Nucleus accumbens (tissue), 56 donors: ENCODE data around the gene ABCA10.
"Not testable (repeated sequence)": the region's sequence is repeated elsewhere in the genome, so short reads cannot be mapped to it uniquely, and the experiment has no call there.

ENCODE experiments used
- DNase-seq, 56 donors: peaks; one replicate each; lab custom pipeline; 2025; lab: John Stamatoyannopoulos, UW

Gene ABCA10

GRCh38 chr17:69168642-69169041 lies 60.0 kb downstream of the ABCA10 start:
- not testable (repeated sequence) for DNase-seq

- no peak for DNase-seq
Measured at GRCh38 chr17:69166957-69167356, 61.7 kb downstream of the ABCA10 start.

- DNase-seq: no peak
Measured at GRCh38 chr17:69164206-69164605, 64.4 kb downstream of the ABCA10 start.

DNA sequence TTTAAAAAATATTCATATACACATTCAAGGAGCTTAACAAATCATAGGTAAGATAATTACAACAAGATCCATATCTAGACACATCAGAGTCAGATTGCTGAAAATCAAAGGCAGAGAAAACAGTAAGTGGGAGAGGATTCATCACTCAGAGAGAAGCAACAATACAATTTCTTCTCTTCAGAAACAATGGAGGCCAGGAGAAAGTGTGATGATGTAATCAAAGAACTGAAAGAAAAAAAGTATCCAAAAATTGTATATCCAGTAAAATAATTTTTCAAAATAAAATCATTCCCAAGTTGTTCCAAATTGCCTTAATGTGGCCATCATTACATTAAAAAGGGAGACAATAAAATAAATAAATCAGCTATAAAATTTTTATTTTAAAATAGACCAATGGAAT lies 69.2 kb downstream of the ABCA10 start:
- no peak for DNase-seq

DNA sequence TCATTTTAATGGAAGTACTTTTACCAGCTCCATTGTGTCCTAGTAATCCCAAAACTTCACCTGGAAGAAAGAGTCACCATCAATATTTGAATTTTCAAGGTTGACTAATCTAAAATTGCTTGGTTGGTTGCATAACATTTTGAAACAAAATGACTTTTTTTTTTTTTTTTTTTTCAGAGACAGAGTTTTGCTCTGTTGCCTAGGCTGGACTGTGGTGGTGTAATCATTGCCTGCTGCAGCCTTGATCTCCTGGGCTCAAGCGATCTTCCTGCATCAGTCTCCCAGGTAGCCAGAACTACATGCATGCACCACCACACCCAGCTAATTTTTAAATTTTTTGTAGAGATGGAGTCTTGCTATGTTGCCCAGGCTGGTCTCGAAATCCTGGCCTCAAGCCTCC lies 74.4 kb downstream of the ABCA10 start:
- no peak for DNase-seq

DNA sequence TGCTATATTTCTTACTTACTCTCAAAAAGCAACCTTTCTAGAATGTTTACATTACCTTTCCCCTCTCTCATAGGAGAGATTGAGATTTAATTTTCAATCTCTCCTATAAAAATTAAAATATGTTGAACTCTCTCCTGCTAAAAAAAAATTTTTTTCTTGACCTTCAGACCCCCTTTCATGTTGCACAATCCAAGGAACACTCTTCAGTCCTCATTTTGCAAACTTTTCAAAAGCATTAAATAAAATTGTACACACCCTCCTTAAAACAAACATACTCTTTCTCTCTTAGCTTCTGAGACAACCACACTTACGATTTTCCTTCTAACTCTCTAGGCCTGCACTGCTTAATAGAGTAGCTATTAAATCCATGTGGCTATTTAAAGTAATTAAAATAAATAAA lies 78.3 kb downstream of the ABCA10 start:
- no peak for DNase-seq

DNA sequence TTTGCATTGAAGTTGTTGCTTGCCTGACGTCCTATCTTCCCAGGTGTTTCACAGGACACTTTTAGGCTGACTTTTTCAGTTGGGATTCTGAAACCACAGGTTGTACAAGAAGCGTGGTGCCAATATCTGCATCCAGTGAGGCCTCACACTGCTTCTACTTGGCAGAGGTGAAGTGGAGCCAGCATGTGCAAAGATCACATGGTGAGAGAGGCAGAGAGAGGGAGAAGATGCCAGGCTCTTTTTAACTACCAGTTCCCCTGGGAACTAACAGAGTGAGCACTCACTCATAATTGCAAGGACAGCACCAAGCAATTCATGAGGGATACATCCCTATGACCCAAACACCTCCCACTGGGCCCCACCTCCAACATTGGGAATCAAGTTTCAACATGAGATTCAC lies 81.2 kb downstream of the ABCA10 start:
- DNase-seq: no peak

GRCh38 chr17:69144331-69145255 lies 84.0 kb downstream of the ABCA10 start:
- DNase-seq: no peak

- DNase-seq: no peak
Measured at GRCh38 chr17:69143683-69144231, 84.9 kb downstream of the ABCA10 start.

DNA sequence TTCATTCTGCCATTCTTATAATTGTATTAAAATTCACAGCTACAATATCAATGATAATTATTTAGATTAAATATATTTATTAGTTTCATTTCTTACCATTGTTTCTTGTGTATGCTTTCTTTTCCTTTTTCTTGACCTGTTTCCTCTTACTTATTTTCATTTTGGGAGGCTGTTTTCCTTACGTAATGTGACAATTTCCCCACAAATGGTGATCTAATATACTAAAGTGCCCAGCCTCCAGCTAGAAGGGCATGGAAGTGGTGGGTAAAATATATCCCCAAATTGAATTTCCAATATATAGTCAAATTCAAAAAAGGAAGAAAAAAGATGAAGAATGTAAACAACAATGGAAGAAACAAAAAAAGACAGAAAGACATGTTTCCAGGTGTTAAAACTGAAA lies 85.5 kb downstream of the ABCA10 start:
- DNase-seq: no peak

GRCh38 chr17:69142175-69142802 lies 86.3 kb downstream of the ABCA10 start:
- DNase-seq: no peak

DNA sequence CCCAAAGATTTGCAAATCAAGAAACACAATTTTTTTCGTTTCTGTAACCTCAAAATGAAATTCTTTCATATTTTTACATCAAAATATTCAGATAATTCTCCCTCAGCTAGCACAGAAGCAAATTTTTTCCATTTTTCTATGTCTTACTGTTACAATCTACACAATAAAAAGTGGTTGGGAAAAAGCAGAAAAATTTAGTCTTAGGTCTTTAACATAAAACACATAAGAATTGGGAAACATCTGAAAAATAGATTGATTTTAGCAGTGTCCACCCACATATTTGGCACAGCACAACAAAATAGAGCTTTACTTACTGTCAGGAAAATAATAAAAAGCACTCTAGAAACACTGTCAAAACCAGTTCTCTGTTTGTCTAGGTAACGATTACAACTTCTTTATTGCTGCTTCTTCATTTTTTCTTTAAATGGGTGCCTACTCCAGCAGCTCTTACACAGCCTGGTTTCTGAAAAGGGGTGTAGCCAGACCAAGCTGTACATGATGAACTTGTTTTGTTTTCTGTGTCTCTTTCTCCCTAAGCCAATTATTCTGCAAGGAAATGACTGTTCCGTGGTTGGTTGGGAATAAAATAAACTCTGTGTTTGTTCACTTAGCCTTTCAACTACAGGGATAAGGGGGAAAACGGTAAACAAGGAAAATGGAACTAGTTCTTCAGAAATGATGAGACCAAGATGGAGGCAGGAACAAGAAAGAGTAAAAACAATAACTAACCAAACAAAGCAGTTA lies 87.0 kb downstream of the ABCA10 start, which contains the start of gene ABCA6:
TSS of gene ABCA6 (minus strand) at position 465 of the 744 bp plus-strand sequence. CDS start 1,192 bp downstream, outside the sequence.
- DNase-seq: no peak

GRCh38 chr17:69134112-69134511 lies 94.5 kb downstream of the ABCA10 start:
- no peak for DNase-seq

GRCh38 chr17:69130627-69131296 lies 97.9 kb downstream of the ABCA10 start:
- no peak for DNase-seq

DNA sequence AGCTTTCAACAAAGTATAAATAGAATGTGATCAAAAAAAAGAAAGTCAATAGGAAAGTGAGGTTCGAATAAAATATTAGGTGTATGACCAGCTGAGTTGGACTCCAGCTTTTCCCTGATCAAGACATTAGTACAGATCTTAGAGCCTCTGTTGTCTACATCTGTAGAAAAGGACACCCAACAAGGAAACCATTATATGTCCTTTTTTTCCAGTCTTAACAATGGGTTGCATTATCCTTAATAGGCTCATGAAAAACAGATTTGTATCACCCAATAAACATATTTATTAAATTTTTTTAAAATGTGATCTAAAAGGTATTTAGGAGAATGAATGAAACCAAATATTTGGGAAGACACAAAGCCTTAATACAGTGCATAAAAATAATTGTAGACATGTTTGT lies 105.0 kb downstream of the ABCA10 start:
- DNase-seq: no peak

- DNase-seq: no peak
Measured at GRCh38 chr17:69122065-69122464, 106.6 kb downstream of the ABCA10 start.

DNA sequence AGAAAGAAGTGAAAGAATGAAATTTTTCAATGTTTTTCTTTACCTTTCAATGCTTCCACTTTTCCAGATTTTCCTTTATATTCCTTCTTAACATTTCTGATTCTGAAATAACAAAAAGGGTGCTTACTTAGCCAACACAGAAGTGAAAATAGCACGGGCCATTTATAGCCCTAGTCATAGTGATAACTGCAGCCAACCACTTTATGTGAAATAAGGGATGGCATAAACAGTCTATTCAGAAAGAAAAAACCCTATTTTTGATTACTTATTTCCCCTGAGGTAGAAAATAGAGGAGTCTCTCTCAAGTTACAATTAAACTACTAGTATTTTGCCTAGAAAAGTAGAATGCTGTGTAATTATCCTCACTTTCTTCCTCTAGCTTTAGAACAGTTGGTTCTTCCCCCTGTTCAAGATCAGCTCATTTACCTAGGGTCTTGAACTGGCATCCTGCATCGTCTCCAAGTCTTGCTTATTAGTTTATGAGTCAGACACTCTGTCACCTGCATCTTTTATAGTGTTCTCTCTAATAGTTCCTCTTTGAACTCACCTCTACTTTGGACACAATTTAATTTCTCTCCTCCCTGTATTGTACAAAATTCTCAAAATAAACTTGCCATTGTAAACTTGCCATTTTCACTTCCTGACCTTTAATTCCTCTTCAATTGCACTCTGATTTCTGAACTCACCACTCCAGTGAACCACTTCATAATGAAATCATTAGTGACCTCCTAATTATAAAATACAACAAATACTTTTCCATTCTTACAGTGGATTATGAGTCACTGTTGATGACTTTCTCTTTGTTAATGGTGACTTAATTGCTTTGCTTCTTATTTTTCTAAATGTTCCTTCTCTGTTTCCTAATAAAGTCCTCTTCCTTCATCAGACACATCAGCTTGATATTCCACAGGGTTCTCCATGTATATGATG lies 110.5 kb downstream of the ABCA10 start:
- no peak for DNase-seq

DNA sequence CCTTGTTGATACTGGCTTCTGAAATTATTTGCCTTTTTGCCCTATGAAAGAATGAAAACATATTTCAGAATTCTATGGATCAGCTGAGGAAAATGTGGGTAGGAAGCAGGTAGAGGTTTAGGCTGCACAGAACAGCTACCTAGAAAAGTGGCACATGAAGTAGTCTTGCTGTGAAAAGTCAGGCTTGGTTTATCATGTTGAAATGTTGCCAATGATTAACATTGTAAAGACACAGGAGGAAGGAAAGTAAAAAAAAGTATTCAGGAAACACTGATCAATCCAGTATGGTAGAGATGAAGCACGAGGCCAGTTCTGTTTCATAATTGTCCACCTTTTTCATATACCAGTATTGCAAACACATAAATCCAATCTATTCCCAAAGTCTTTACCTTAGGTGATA lies 116.8 kb downstream of the ABCA10 start:
- DNase-seq: no peak
